ENCODE measurements around the gene NDUFV2.

- TF ChIP-seq POLR2AphosphoS5 (IDR thresholded peaks at IDR 0.05; ENCODE audit: low read depth, low read length) (no peak), TAF1 (IDR thresholded peaks at IDR 0.05; ENCODE audit: borderline replicate concordance, insufficient read depth, low read length) (no peak), SIN3A (IDR thresholded peaks at IDR 0.05; ENCODE audit: borderline replicate concordance, insufficient read depth, low read length) (no peak), REST (IDR thresholded peaks at IDR 0.05; ENCODE audit: insufficient read depth in 1 of 2, low read depth in 2 of 2, low read length in 2 of 2) (no peak), FOXP2 (optimal IDR thresholded peaks at IDR 0.05; ENCODE audit: borderline replicate concordance, extremely low read depth, extremely low read length, insufficient read depth) (no peak)
These were observed 36.6 kb upstream of the NDUFV2 start for GRCh38 chr18:9065864-9066263.
